H54 (cell line): Measurements from ENCODE around the gene ZSCAN31.

Experiments used
- DNase-seq: peaks from one replicate; pipeline ENCODE4 v3.0.0; 2011; ENCODE audit warnings: low spot score, mixed read lengths; ENCODE audit not compliant: insufficient read length
- FAIRE-seq: peaks from 3 replicates; lab custom pipeline; 2011; peaks lifted over from hg19 to GRCh38; lab: Jason Lieb, UNC
- POLR2A ChIP-seq: IDR thresholded peaks from 2 replicates; pipeline ENCODE4 v1.6.1; 2011; ENCODE audit warnings: low read depth, mild to moderate bottlenecking, low read length

The ZSCAN31 gene

DNA sequence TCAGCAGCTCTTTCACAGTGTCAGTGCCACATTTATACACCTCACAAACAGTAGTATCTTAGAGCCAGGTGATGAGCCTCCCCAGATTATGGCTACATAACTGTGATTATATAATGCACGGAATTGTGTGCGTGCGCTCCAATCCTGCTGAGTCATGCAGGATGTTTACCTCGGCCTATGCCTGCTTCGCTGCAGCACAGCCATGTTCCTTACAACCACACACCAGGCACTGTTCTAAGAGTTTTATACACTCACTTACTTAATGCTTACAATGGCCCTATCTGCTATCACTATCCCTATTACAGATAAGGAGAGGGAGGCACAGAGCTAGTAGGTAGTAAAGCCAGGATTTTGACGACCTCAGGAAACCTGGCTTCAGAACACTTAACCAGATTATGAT, 21.1 kb upstream of the ZSCAN31 start:
- DNase-seq (no peak), FAIRE-seq (no peak)

GRCh38 chr6:28356666-28357020, 20.7 kb upstream of the ZSCAN31 start:
- no peak for DNase-seq
- no peak for FAIRE-seq
- TF ChIP-seq POLR2A: no peak

More for the DNA sequence above, 21.1 kb upstream of the ZSCAN31 start:
- TF ChIP-seq POLR2A: no peak

DNA sequence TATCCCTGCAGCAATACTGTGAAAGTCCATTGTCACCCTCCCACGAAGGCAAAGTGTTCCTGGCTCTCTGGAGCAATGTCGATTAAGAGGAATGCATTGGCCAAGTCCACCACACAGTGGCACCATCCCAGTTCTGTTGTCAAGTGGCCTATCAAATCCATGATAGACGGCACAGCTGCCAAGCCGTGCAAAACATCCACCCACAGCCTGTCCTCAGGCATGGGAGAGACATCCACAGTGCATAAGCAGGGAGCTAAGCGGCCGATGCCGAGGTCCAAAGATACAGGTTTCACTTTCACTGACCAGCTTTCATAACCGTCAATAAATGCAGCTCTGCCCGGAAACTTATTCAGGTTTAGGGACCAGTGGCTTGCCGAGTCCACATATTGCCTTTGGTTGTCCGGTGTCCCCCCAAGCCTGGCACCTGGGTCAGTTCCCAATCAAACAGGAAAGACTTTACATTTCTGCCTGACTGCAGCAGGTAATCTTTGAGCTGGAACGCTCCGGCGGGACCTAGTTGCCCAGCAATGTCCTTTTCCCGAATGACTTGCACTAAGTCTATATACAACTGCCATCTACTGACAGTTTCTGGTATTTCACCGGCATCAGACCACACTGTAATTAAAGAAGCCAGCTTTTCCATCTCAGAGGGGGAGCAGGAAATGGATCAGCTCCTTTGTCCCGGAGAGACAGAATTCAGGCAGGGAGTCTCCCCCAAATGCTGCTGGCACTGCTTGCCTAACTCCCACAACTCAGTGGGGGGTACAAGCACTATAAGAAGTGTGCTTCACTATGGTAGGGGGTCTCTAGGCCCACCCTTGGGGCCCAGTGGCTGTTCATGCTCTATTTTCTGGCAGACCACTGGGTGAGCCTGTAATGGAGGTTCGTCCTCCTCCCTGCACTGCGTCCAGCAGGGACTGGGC, 20.1 kb upstream of the ZSCAN31 start:
- FAIRE-seq (peak; percentile 80), DNase-seq (peak; percentile 43)
- TF ChIP-seq POLR2A: no peak

GRCh38 chr6:28354688-28355554, 19.0 kb upstream of the ZSCAN31 start:
- no peak for FAIRE-seq
- DNase-seq: no peak
- TF ChIP-seq POLR2A: no peak

- TF ChIP-seq POLR2A: no peak
- DNase-seq (no peak), FAIRE-seq (no peak)
Measured at GRCh38 chr6:28353981-28354676, 18.2 kb upstream of the ZSCAN31 start.

- FAIRE-seq: no peak
Measured at GRCh38 chr6:28353356-28353755, 17.4 kb upstream of the ZSCAN31 start.

DNA sequence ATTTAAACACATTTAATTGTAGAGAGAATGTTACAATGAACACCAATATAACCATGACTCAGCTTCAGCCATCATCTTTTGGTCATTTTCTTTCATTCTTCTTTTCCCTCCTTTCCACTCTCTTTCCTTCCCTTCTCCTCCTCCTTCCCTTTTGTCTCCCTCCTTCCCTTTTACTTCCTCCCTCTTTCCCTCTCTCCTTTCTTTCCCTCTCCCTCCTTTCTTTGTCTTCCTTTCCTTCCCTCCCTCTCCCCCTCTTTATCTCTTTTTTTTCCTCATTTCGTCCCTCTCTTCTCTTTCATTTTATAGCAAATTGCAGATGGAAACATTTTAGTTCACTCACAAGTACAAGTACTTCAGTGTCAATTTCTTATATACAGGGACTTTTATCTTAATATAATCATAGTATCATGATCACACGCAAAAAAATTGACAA, 15.6 kb upstream of the ZSCAN31 start:
- FAIRE-seq: no peak
- no peak for DNase-seq
- TF ChIP-seq POLR2A: no peak

More at GRCh38 chr6:28353356-28353755, 17.4 kb upstream of the ZSCAN31 start:
- DNase-seq: no peak
- TF ChIP-seq POLR2A: no peak

DNA sequence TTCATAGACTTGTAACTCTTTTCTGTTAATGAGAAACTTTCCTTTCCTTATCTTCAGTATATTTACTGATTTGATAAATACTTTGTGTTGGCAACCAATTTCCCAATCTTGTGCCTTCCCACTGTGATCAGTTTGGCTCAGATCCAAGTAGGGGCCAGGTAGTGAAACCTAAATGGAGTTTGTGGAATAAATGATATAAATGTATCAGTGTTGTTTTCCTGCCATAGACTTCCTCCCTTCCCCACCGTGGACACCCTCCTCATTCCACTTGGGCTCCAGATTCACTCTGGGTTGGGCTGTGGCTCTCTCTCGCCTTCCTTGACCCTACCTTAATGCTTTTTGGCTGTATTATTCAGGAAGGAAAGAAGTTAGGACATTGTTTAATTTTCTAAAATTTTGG, 15.1 kb upstream of the ZSCAN31 start:
- DNase-seq: no peak

DNA sequence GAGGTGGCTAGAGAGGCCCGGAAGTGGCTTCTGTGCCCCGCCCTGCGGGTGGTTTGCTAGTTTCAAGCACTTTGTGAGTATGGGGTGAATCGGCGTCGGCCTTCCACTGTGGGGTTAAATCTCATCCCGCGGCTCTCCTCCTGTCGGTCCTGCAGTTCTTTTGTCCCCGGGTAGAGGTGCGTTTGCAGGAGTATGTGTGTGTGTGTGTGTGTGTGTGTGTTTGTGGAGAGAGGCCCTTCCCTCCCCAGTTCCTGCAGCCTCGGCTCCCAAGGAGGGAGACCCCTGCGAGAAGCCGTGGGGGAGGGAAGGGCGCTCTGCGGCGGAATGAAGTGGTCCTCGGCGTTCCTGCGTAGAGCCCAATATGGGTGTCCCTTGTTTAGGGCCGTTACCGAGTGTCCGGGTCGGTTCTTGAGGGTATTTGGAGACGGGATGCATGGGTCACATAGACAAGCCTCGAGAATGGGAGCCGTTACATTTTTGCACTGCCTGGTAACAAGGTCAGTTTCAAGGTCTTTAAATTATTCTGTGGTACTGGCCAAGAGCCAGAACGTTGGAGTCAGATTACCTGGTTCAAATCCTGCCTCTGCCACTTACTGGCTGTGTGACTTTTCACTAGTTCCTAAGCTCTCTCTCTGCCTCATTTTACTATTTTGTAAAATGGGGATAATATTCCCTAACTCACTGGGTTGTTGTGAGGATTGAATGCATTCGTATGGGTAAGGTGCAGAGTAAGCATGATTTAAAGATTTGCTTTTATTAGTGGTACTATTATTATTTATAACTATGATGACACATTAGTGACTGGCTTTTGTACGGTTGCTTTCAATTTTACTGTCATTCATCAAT, 14.2 kb upstream of the ZSCAN31 start, which contains the start of gene ZKSCAN3:
TSS of gene ZKSCAN3 (plus strand) at position 56 of the 846 bp plus-strand sequence. CDS start 9,640 bp downstream, outside the sequence.
- peak; percentile 38; the same call in 1 of the 2 replicates for TF ChIP-seq POLR2A
- DNase-seq (peak; percentile 68), FAIRE-seq (peak; percentile 91)

More for the DNA sequence above, 15.1 kb upstream of the ZSCAN31 start:
- FAIRE-seq: no peak
- no peak for TF ChIP-seq POLR2A

DNA sequence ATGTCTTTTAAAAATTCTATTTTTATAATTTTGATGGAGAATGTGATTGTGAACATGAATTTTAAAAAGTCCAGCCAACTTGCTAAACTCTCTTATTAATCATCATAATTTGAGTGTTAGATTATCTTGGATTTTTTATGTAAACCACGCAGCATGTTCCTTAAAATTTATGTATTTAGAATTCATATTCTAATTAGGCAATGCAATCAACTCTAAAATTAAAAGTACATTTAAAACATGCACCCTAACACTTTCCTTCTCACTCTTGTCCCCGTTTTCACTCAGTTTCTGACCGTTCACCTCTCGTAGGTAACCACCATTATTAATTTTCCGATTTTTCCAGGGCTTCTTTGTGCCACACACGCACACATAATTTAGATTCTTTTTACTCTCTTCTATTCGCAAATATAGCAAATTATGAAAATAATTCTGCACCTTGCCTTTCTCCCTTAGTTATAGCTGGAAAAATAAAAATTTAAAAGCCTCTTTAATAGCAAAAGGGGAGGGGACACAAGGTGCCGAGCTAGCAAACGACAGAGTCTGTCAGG, 13.5 kb upstream of the ZSCAN31 start:
- TF ChIP-seq POLR2A: no peak
- no peak for FAIRE-seq
- no peak for DNase-seq

- DNase-seq (no peak), FAIRE-seq (no peak)
- TF ChIP-seq POLR2A: no peak
Measured at GRCh38 chr6:28347119-28347518, 11.2 kb upstream of the ZSCAN31 start.

- DNase-seq: no peak
- no peak for TF ChIP-seq POLR2A
- no peak for FAIRE-seq
Measured at GRCh38 chr6:28345201-28345600, 9.3 kb upstream of the ZSCAN31 start.
